ENCODE data around the gene RYK.

The RYK gene

GRCh38 chr3:134153761-134154160 is 96.9 kb downstream of the RYK start:
- no peak for DNase-seq (ENCODE audit: low read depth in 1 of 2, low spot score in 1 of 2)

- no peak for DNase-seq (ENCODE audit: low read depth in 1 of 2, low spot score in 1 of 2)
These were observed 100.2 kb downstream of the RYK start for GRCh38 chr3:134150476-134150875.

GRCh38 chr3:134149286-134149685 is 101.4 kb downstream of the RYK start:
- DNase-seq (ENCODE audit: low read depth in 1 of 2, low spot score in 1 of 2), result no peak

- no peak for DNase-seq (ENCODE audit: low read depth in 1 of 2, low spot score in 1 of 2)
These were observed 102.1 kb downstream of the RYK start for GRCh38 chr3:134148534-134148933.

GRCh38 chr3:134147411-134147810 is 103.2 kb downstream of the RYK start:
- no peak for DNase-seq (ENCODE audit: low read depth in 1 of 2, low spot score in 1 of 2)

GRCh38 chr3:134146666-134147065 is 104.0 kb downstream of the RYK start:
- no peak for DNase-seq (ENCODE audit: low read depth in 1 of 2, low spot score in 1 of 2)

- DNase-seq (ENCODE audit: low read depth in 1 of 2, low spot score in 1 of 2), result no peak
These were observed 105.5 kb downstream of the RYK start for GRCh38 chr3:134145183-134145582.

- no peak for DNase-seq (ENCODE audit: low read depth in 1 of 2, low spot score in 1 of 2)
These were observed 106.0 kb downstream of the RYK start for GRCh38 chr3:134144694-134145093.

- DNase-seq (ENCODE audit: low read depth in 1 of 2, low spot score in 1 of 2), result no peak
These were observed 106.7 kb downstream of the RYK start for GRCh38 chr3:134143828-134144401.

- DNase-seq (ENCODE audit: low read depth in 1 of 2, low spot score in 1 of 2), result no peak
These were observed 114.1 kb downstream of the RYK start for GRCh38 chr3:134136604-134137003.

- DNase-seq (ENCODE audit: low read depth in 1 of 2, low spot score in 1 of 2), result no peak
These were observed 115.8 kb downstream of the RYK start for GRCh38 chr3:134134698-134135415.

GRCh38 chr3:134134240-134134639 is 116.4 kb downstream of the RYK start:
- no peak for DNase-seq (ENCODE audit: low read depth in 1 of 2, low spot score in 1 of 2)

GRCh38 chr3:134132961-134133360 is 117.7 kb downstream of the RYK start:
- no peak for DNase-seq (ENCODE audit: low read depth in 1 of 2, low spot score in 1 of 2)

- no peak for DNase-seq (ENCODE audit: low read depth in 1 of 2, low spot score in 1 of 2)
These were observed 124.5 kb downstream of the RYK start for GRCh38 chr3:134126153-134126552.

- DNase-seq (ENCODE audit: low read depth in 1 of 2, low spot score in 1 of 2), result no peak
These were observed 135.9 kb downstream of the RYK start for GRCh38 chr3:134114726-134115125.

- DNase-seq (ENCODE audit: low read depth in 1 of 2, low spot score in 1 of 2), result no peak
These were observed 139.0 kb downstream of the RYK start for GRCh38 chr3:134111616-134112015.

GRCh38 chr3:134110963-134111362 is 139.7 kb downstream of the RYK start:
- DNase-seq (ENCODE audit: low read depth in 1 of 2, low spot score in 1 of 2), result no peak
